Upper lobe of left lung (tissue), 4 donors: ENCODE results near the gene TIMP2.

ENCODE experiments used
- CTCF ChIP-seq, 6 experiments: fragments of 450-650 bp in 4 of 6; fragments of 200-600 bp in 2 of 6; sonication (generic) in 2 of 6; IDR thresholded peaks; one replicate each; pipeline ENCODE4 v1.5.1; 2016 to 2019; ENCODE audit warnings: antibody characterized with exemption in 6 of 6
- EP300 ChIP-seq, 4 donors: sonication (generic); formaldehyde crosslinking; IDR thresholded peaks; one replicate each; pipeline ENCODE4 v1.5.1; 2017; ENCODE audit warnings: antibody characterized with exemption in 4 of 4, control low read depth in 2 of 4
- POLR2A ChIP-seq, 4 donors: fragments of 450-650 bp; IDR thresholded peaks; one replicate each; pipeline ENCODE4 v1.5.1; 2016 to 2017; ENCODE audit warnings: antibody characterized with exemption in 4 of 4, mild to moderate bottlenecking in 2 of 4
- POLR2AphosphoS5 ChIP-seq, 2 donors: sonication (generic); formaldehyde crosslinking; IDR thresholded peaks; one replicate each; pipeline ENCODE4 v1.5.1; 2017; ENCODE audit warnings: antibody characterized with exemption in 2 of 2

GRCh38 chr17:78808163-78808562 lies 117.0 kb downstream of the TIMP2 start:
- no peak for TF ChIP-seq CTCF (IDR thresholded peaks at IDR 0.05)
- no peak for TF ChIP-seq POLR2A (IDR thresholded peaks at IDR 0.05)
- TF ChIP-seq POLR2AphosphoS5 (IDR thresholded peaks at IDR 0.05) = no peak
- no peak for TF ChIP-seq EP300 (IDR thresholded peaks at IDR 0.05)
